Nephron (organoid): ENCODE results near the gene SPPL2C.

Experiments used
- H3K27ac Mint-ChIP-seq, 3 experiments: 2 replicates each; pipeline ENCODE4 v1.8.0; 2020; ENCODE audit warnings: mixed read lengths in 3 of 3, mild to moderate bottlenecking in 2 of 3, moderate library complexity in 1 of 3
- H3K27me3 Mint-ChIP-seq: 2 replicates; pipeline ENCODE4 v1.8.0; 2021; ENCODE audit warnings: low read depth, mild to moderate bottlenecking, moderate library complexity, mixed read lengths
- H3K36me3 Mint-ChIP-seq: 2 replicates; pipeline ENCODE4 v1.8.0; 2020; ENCODE audit warnings: low read depth, mixed read lengths
- H3K4me1 Mint-ChIP-seq: 2 replicates; pipeline ENCODE4 v1.8.0; 2020; ENCODE audit warnings: mixed read lengths
- H3K4me3 Mint-ChIP-seq, 3 experiments: 2 replicates each; pipeline ENCODE4 v1.8.0; 2020; ENCODE audit warnings: mild to moderate bottlenecking in 3 of 3, mixed read lengths in 3 of 3, moderate library complexity in 2 of 3
- H3K9me3 Mint-ChIP-seq: 2 replicates; pipeline ENCODE4 v1.8.0; 2020; ENCODE audit warnings: mixed read lengths
- CTCF ChIP-seq, 3 experiments: fragments of 200-600 bp; sonication (generic); IDR thresholded peaks; one replicate each; pipeline ENCODE4 v1.5.0; 2021; ENCODE audit warnings: antibody characterized with exemption in 3 of 3; ENCODE audit not compliant: unreplicated experiment in 3 of 3

Gene SPPL2C

GRCh38 chr17:45874151-45874550 is 29.5 kb downstream of the SPPL2C start:
- no peak overlapping the region for H3K4me3 Mint-ChIP-seq
- peak overlapping the region in 1 of 3 experiments; percentile 89 for H3K27ac Mint-ChIP-seq
- H3K27me3 Mint-ChIP-seq: peaks cover 16% of the 10 kb centered on the region
- no peaks in the 10 kb centered on the region for H3K36me3 Mint-ChIP-seq
- no peak for TF ChIP-seq CTCF (IDR thresholded peaks at IDR 0.05; ENCODE audit: unreplicated experiment in 3 of 3)
- H3K4me1 Mint-ChIP-seq: peaks cover 14% of the 10 kb centered on the region
- no peaks in the 10 kb centered on the region for H3K9me3 Mint-ChIP-seq

DNA sequence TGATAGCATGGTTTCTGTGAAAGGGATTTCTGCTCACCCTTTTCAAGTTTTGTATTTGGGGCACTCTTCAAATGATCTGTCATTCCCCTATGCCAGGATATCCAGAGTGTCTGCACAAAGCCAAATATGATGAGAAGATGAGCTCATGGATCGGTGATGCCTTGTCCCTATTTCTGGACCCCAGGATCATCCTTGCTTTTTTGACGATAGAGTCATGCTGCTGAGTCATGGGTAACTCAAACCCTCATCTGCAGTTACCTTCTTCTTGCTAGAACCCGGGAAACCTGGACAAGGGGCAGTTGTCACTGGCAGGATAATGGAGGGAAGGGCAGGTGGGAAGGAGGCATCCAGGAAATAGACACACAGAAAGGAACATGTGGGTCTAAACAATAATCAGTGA is 31.9 kb downstream of the SPPL2C start:
- H3K9me3 Mint-ChIP-seq: no peaks in the 10 kb centered on the region
- H3K4me1 Mint-ChIP-seq: peaks cover 6% of the 10 kb centered on the region
- H3K27ac Mint-ChIP-seq: no peak overlapping the region
- TF ChIP-seq CTCF (IDR thresholded peaks at IDR 0.05; ENCODE audit: unreplicated experiment in 3 of 3): no peak
- no peaks in the 10 kb centered on the region for H3K36me3 Mint-ChIP-seq
- H3K4me3 Mint-ChIP-seq: no peak overlapping the region
- H3K27me3 Mint-ChIP-seq: peaks cover 17% of the 10 kb centered on the region

DNA sequence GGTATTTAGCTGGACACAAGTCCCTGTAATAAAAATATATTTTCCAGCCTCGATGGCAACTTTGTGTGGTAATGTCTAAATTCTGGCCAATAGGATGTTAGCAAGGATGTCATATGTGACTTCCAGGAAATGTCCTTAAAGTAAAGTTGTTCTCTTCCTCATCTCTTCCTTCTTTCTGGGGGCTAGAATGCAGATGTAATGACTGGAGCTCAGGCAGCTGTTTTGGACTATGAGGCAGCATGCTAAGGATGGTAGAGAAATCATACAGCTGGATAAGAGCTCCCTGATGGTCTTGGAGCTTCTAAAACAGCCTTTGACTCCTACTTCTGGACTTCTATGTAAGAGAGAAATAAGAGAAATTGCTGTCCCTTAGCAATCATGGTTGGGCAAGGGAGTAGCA is 32.8 kb downstream of the SPPL2C start:
- Mint-ChIP-seq H3K4me3 (no peak overlapping the region), H3K27ac (no peak overlapping the region), H3K27me3 (peaks cover 25% of the 10 kb centered on the region), H3K36me3 (no peaks in the 10 kb centered on the region), H3K9me3 (no peaks in the 10 kb centered on the region), H3K4me1 (peaks cover 6% of the 10 kb centered on the region)
- no peak for TF ChIP-seq CTCF (IDR thresholded peaks at IDR 0.05; ENCODE audit: unreplicated experiment in 3 of 3)

GRCh38 chr17:45883063-45883462 is 38.4 kb downstream of the SPPL2C start:
- no peak overlapping the region for H3K27ac Mint-ChIP-seq
- no peaks in the 10 kb centered on the region for H3K4me1 Mint-ChIP-seq
- no peaks in the 10 kb centered on the region for H3K9me3 Mint-ChIP-seq
- no peak for TF ChIP-seq CTCF (IDR thresholded peaks at IDR 0.05; ENCODE audit: unreplicated experiment in 3 of 3)
- H3K27me3 Mint-ChIP-seq: peaks cover 26% of the 10 kb centered on the region
- H3K4me3 Mint-ChIP-seq: no peak overlapping the region
- H3K36me3 Mint-ChIP-seq: no peaks in the 10 kb centered on the region

DNA sequence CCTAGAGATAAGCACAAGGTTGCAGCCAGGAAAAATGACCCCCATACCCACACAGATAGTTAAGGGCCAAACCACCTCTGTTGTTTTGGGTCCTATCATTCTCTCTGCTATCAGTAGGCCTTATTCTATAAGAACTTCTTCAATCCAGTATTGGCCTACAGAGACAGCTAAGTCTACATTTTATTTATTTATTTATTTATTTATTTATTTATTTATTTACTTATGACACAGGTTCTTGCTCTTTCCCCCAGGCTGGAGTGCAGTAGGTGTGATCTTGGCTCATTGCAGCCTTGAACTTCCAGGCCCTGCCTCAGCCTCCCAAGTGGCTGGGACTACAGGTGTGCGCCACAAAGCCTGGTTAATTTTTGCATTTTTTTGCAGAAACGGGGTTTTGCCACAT is 42.2 kb downstream of the SPPL2C start:
- no peaks in the 10 kb centered on the region for H3K36me3 Mint-ChIP-seq
- H3K27me3 Mint-ChIP-seq: peaks cover 28% of the 10 kb centered on the region
- H3K4me3 Mint-ChIP-seq: no peak overlapping the region
- no peaks in the 10 kb centered on the region for H3K4me1 Mint-ChIP-seq
- TF ChIP-seq CTCF (IDR thresholded peaks at IDR 0.05; ENCODE audit: unreplicated experiment in 3 of 3): no peak
- no peak overlapping the region for H3K27ac Mint-ChIP-seq
- no peaks in the 10 kb centered on the region for H3K9me3 Mint-ChIP-seq

DNA sequence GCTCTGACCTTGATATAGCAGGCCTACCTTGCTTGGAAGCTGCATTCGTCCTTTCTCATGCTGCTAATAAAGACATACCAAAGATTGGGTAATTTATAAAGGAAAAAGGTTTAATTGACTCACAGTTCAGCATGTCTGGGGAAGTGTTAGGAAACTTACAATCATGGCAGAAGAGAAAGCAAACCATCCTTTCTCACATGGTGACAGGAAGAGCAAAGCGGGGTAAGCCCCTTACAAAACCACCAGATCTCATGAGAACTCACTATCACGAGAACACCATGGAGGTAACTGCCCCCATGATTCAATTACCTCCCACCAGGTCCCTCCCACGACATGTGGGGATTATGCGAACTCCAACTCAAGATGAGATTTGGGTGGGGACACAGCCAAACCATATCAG is 43.7 kb downstream of the SPPL2C start:
- Mint-ChIP-seq H3K36me3 (no peaks in the 10 kb centered on the region), H3K4me3 (no peak overlapping the region), H3K4me1 (no peaks in the 10 kb centered on the region), H3K27ac (no peak overlapping the region), H3K27me3 (peaks cover 21% of the 10 kb centered on the region), H3K9me3 (no peaks in the 10 kb centered on the region)
- no peak for TF ChIP-seq CTCF (IDR thresholded peaks at IDR 0.05; ENCODE audit: unreplicated experiment in 3 of 3)
